ENCODE results near the gene SMAD7.

The SMAD7 gene

GRCh38 chr18:48987821-48988220 lies 37.1 kb upstream of the SMAD7 start:
- in situ Hi-C loops (cut with HindIII; ENCODE audit: low sequenced_read_pairs), result no loop called here

GRCh38 chr18:48986851-48987761 lies 36.3 kb upstream of the SMAD7 start:
- in situ Hi-C loops (cut with HindIII; ENCODE audit: low sequenced_read_pairs), result no loop called here

GRCh38 chr18:48985161-48985560 lies 34.4 kb upstream of the SMAD7 start:
- in situ Hi-C loops (cut with HindIII; ENCODE audit: low sequenced_read_pairs), result no loop called here

- in situ Hi-C loops (cut with HindIII; ENCODE audit: low sequenced_read_pairs), result no loop called here
Measured at GRCh38 chr18:48983793-48984437, 33.1 kb upstream of the SMAD7 start.

GRCh38 chr18:48982266-48982665 lies 31.5 kb upstream of the SMAD7 start:
- in situ Hi-C loops (cut with HindIII; ENCODE audit: low sequenced_read_pairs), result no loop called here

- in situ Hi-C loops (cut with HindIII; ENCODE audit: low sequenced_read_pairs), result no loop called here
Measured at GRCh38 chr18:48979944-48980890, 29.5 kb upstream of the SMAD7 start.

- in situ Hi-C loops (cut with HindIII; ENCODE audit: low sequenced_read_pairs), result no loop called here
Measured at GRCh38 chr18:48977914-48978313, 27.1 kb upstream of the SMAD7 start.

GRCh38 chr18:48975817-48976649 lies 25.3 kb upstream of the SMAD7 start:
- in situ Hi-C loops (cut with HindIII; ENCODE audit: low sequenced_read_pairs), result no loop called here

GRCh38 chr18:48975120-48975816 lies 24.5 kb upstream of the SMAD7 start:
- in situ Hi-C loops (cut with HindIII; ENCODE audit: low sequenced_read_pairs), result no loop called here

GRCh38 chr18:48974304-48975119 lies 23.7 kb upstream of the SMAD7 start:
- in situ Hi-C loops (cut with HindIII; ENCODE audit: low sequenced_read_pairs), result no loop called here

GRCh38 chr18:48973731-48974130 lies 23.0 kb upstream of the SMAD7 start:
- in situ Hi-C loops (cut with HindIII; ENCODE audit: low sequenced_read_pairs), result no loop called here

- in situ Hi-C loops (cut with HindIII; ENCODE audit: low sequenced_read_pairs), result no loop called here
Measured at GRCh38 chr18:48968412-48969215, 17.8 kb upstream of the SMAD7 start.

- in situ Hi-C loops (cut with HindIII; ENCODE audit: low sequenced_read_pairs), result no loop called here
Measured at GRCh38 chr18:48967545-48967944, 16.8 kb upstream of the SMAD7 start.

- in situ Hi-C loops (cut with HindIII; ENCODE audit: low sequenced_read_pairs), result no loop called here
Measured at GRCh38 chr18:48966523-48966922, 15.8 kb upstream of the SMAD7 start.

- in situ Hi-C loops (cut with HindIII; ENCODE audit: low sequenced_read_pairs), result no loop called here
Measured at GRCh38 chr18:48963586-48964470, 13.1 kb upstream of the SMAD7 start.

- in situ Hi-C loops (cut with HindIII; ENCODE audit: low sequenced_read_pairs), result no loop called here
Measured at GRCh38 chr18:48962994-48963561, 12.3 kb upstream of the SMAD7 start.
